Natural killer cell (primary cell): ENCODE measurements around the gene STX7. TPM values are rescaled to one million over a fixed set of nuclear protein-coding genes. Genes with fewer than 3 reads are reported as not detected.

Source experiments
- ATAC-seq, 3 donors: fragments of 150-1000 bp in 2 of 3; fragments of 200-7000 bp in 1 of 3; cut with Tn5 transposase; 1 replicate in 1 of 3; 2 replicates in 2 of 3; pipeline ENCODE4 v1.10.0; 2021; ENCODE audit warnings: mild to moderate bottlenecking in 2 of 3, moderate library complexity in 2 of 3
- DNase-seq, 2 donors: peaks; one replicate each; pipeline versions ENCODE4 v3.0.0 to v3.0.0-alpha.2; 2013 to 2021; ENCODE audit warnings: mixed read lengths in 1 of 2
- H3K27ac ChIP-seq: one replicate; pipeline ENCODE4 v1.5.1; 2013; ENCODE audit warnings: mild to moderate bottlenecking, low read length
- H3K27me3 ChIP-seq: one replicate; pipeline ENCODE4 v1.6.1; 2013; ENCODE audit warnings: low read length; ENCODE audit not compliant: control insufficient read depth, insufficient read depth
- H3K36me3 ChIP-seq: one replicate; pipeline ENCODE4 v1.6.1; 2013; ENCODE audit warnings: low read length; ENCODE audit not compliant: control insufficient read depth, insufficient read depth
- H3K4me1 ChIP-seq: one replicate; pipeline ENCODE4 v1.6.1; 2013; ENCODE audit warnings: low read length; ENCODE audit not compliant: control insufficient read depth, insufficient read depth
- H3K4me3 ChIP-seq: one replicate; pipeline ENCODE4 v1.5.1; 2013; ENCODE audit warnings: low read length
- H3K9me3 ChIP-seq: one replicate; pipeline ENCODE4 v1.6.1; 2013; ENCODE audit warnings: low read length; ENCODE audit not compliant: control insufficient read depth, insufficient read depth
- H3K27ac Mint-ChIP-seq, 2 donors: one replicate each; pipeline ENCODE4 v1.8.0; 2022; ENCODE audit warnings: mild to moderate bottlenecking in 2 of 2, mixed read lengths in 2 of 2, moderate library complexity in 1 of 2
- H3K27me3 Mint-ChIP-seq, 2 donors: one replicate each; pipeline ENCODE4 v1.8.0; 2022; ENCODE audit warnings: low read depth in 2 of 2, mixed read lengths in 2 of 2
- H3K36me3 Mint-ChIP-seq: one replicate; pipeline ENCODE4 v1.8.0; 2022; ENCODE audit warnings: mixed read lengths
- H3K4me1 Mint-ChIP-seq, 2 donors: one replicate each; pipeline ENCODE4 v1.8.0; 2022; ENCODE audit warnings: mixed read lengths in 2 of 2
- H3K4me3 Mint-ChIP-seq: one replicate; pipeline ENCODE4 v1.8.0; 2022; ENCODE audit warnings: mild to moderate bottlenecking, moderate library complexity, mixed read lengths
- H3K9me3 Mint-ChIP-seq, 2 donors: one replicate each; pipeline ENCODE4 v1.8.0; 2022; ENCODE audit warnings: mixed read lengths in 2 of 2
- CTCF ChIP-seq: fragments of 200-600 bp; IDR thresholded peaks from one replicate; pipeline ENCODE4 v1.8.0; 2022; ENCODE audit warnings: antibody characterized with exemption
- WGBS: methylation state at CpG from one replicate; pipeline ENCODE4 v1.1.7; 2013; ENCODE audit warnings: missing lambda C conversion rate; ENCODE audit not compliant: insufficient coverage; 5-methylcytosine and 5-hydroxymethylcytosine counted together
- intact Hi-C: fragments of 100-400 bp; cut with micrococcal nuclease; formaldehyde crosslinking; loops from one replicate; pipeline ENCODE4 v1.14.2; 2022
- total RNA-seq, 4 donors: library from RNA; stranded (reverse); fragments of 120-200 nt in 1 of 4; gene quantifications; one replicate each; pipeline versions ENCODE4 v1.2.3 to v1.2.4, GENCODE V29; 2013 to 2022

The STX7 gene
- total RNA-seq, 3 donors from 2014 or later (not counting 1 experiment from before 2014, with no cell fraction given), result 37.3 to 49.9 (median 39.5) TPM

- peaks cover 30% of the 10 kb centered on the region for H3K36me3 ChIP-seq
- H3K27ac ChIP-seq, result no peak overlapping the region
- WGBS, result 29% methylated on average over 2 of the region's 4 CpGs
- H3K4me3 ChIP-seq, result no peak overlapping the region
- no peaks in the 10 kb centered on the region for H3K9me3 ChIP-seq
- H3K36me3 Mint-ChIP-seq, result peaks cover 4% of the 10 kb centered on the region
- intact Hi-C loops, result no loop called here
- ATAC-seq (no peak), DNase-seq (no peak)
- no peaks in the 10 kb centered on the region for H3K27me3 ChIP-seq
- no peaks in the 10 kb centered on the region for H3K27me3 Mint-ChIP-seq
- peak overlapping the region in 1 of 2 donors; percentile 68 for H3K27ac Mint-ChIP-seq
- TF ChIP-seq CTCF, result no peak
- peaks cover 59 to 65% of the 10 kb centered on the region in 2 donors for H3K4me1 Mint-ChIP-seq
- no peaks in the 10 kb centered on the region for H3K9me3 Mint-ChIP-seq
- peak overlapping the region; percentile 45 for H3K4me3 Mint-ChIP-seq
- H3K4me1 ChIP-seq, result peaks cover 19% of the 10 kb centered on the region
Observed at GRCh38 chr6:132496519-132497180, 16.3 kb downstream of the STX7 start.

DNA sequence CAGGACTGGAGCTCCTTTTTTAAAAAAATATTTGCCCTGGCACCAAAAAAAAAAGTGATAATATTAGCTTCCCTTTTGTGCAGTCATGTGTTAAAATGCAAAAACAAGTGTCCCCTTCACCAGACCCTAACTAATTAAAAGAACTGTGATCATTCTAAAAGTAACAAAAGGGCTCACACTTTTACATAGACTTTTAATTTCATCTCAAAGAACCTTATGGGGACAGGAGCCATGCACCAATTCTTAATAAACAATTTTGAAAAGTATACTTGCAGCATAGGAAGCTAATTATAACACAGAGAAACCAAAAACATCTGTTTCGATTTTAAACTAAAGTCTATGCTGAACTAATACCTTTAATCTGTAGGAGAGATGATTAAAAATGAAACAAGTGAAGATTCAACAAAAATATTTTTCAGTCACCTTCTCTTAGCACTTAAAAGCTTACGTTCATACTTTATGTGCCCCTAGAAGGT, 17.3 kb downstream of the STX7 start:
- H3K27ac Mint-ChIP-seq, result peak overlapping the region; percentile 68 to 75
- no peak for TF ChIP-seq CTCF
- H3K27me3 Mint-ChIP-seq, result no peaks in the 10 kb centered on the region
- intact Hi-C loops, result no loop called here
- Histone ChIP-seq H3K27ac (peak overlapping the region; percentile 52), H3K27me3 (no peaks in the 10 kb centered on the region), H3K36me3 (peaks cover 22% of the 10 kb centered on the region), H3K9me3 (no peaks in the 10 kb centered on the region), H3K4me3 (no peak overlapping the region), H3K4me1 (peaks cover 26% of the 10 kb centered on the region)
- DNase-seq (no peak), ATAC-seq (no peak)
- no peaks in the 10 kb centered on the region for H3K9me3 Mint-ChIP-seq
- H3K36me3 Mint-ChIP-seq, result peaks cover 4% of the 10 kb centered on the region
- H3K4me1 Mint-ChIP-seq, result peaks cover 54 to 64% of the 10 kb centered on the region in 2 donors
- WGBS, result 20% methylated on average over 1 of the region's 2 CpGs
- peak overlapping the region; percentile 22 for H3K4me3 Mint-ChIP-seq

- H3K36me3 ChIP-seq, result peaks cover 16% of the 10 kb centered on the region
- peaks cover 28% of the 10 kb centered on the region for H3K4me1 ChIP-seq
- H3K4me3 Mint-ChIP-seq, result peak overlapping the region; percentile 22
- H3K27me3 ChIP-seq, result no peaks in the 10 kb centered on the region
- peaks cover 48 to 58% of the 10 kb centered on the region in 2 donors for H3K4me1 Mint-ChIP-seq
- TF ChIP-seq CTCF, result no peak
- WGBS, result 50% methylated on average over 2 of the region's 2 CpGs
- H3K9me3 ChIP-seq, result no peaks in the 10 kb centered on the region
- DNase-seq, result no peak
- H3K27ac ChIP-seq, result peak overlapping the region; percentile 52
- ATAC-seq, result peak in 2 of 3 donors; percentile 31 to 38
- H3K27me3 Mint-ChIP-seq, result no peaks in the 10 kb centered on the region
- H3K36me3 Mint-ChIP-seq, result no peaks in the 10 kb centered on the region
- H3K27ac Mint-ChIP-seq, result peak overlapping the region; percentile 68 to 75
- intact Hi-C loops, result no loop called here
- H3K9me3 Mint-ChIP-seq, result no peaks in the 10 kb centered on the region
- H3K4me3 ChIP-seq, result no peak overlapping the region
Observed at GRCh38 chr6:132494954-132495353, 18.0 kb downstream of the STX7 start.
